ENCODE data around the gene ARL8A.
"Not testable (repeated sequence)": the region's sequence is repeated elsewhere in the genome, so short reads cannot be mapped to it uniquely, and the experiment has no call there.

ARL8A gene

GRCh38 chr1:202122639-202123335, 21.8 kb downstream of the ARL8A start, which contains the start of gene GPR37L1:
Gene GPR37L1 (plus strand): TSS chr1:202122917. CDS start chr1:202122964, 47 bp downstream.
- H3K27ac ChIP-seq, result no peak within 1 kb of the TSS
- peak; percentile 67 for TF ChIP-seq CTCF (conservative IDR thresholded peaks at IDR 0.05)

DNA sequence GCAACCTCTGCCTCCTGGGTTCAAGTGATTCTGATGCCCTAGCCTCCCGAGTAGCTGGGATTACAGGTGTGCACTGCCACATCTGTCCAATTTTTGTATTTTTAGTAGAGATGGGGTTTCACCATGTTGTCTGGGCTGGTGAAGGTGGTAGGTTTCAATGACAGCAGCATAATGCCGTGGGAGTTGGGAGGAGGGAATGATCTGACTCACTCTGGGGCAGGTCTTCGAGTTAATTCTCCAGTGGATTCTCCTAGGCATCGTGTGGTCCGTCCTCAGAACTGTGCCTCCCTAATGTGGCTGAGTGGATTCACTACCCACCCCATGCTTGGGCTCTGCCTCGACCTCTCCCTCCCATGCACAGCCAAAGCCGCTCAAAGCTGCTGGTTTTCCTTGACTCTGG, 23.5 kb downstream of the ARL8A start:
- no peak for TF ChIP-seq CTCF (conservative IDR thresholded peaks at IDR 0.05)
- H3K27ac ChIP-seq, result no peak overlapping the region

GRCh38 chr1:202117898-202118371, 26.6 kb downstream of the ARL8A start:
- TF ChIP-seq CTCF (conservative IDR thresholded peaks at IDR 0.05), result no peak
- H3K27ac ChIP-seq, result peak overlapping the region; percentile 31; the same call in 1 of the 2 replicates

GRCh38 chr1:202116287-202116686, 28.2 kb downstream of the ARL8A start:
- no peak overlapping the region for H3K27ac ChIP-seq

GRCh38 chr1:202113690-202114300, 30.7 kb downstream of the ARL8A start:
- peak overlapping the region; percentile 51 for H3K27ac ChIP-seq

More at GRCh38 chr1:202116287-202116686, 28.2 kb downstream of the ARL8A start:
- no peak for TF ChIP-seq CTCF (conservative IDR thresholded peaks at IDR 0.05)

GRCh38 chr1:202112859-202113689, 31.5 kb downstream of the ARL8A start:
- no peak for TF ChIP-seq CTCF (conservative IDR thresholded peaks at IDR 0.05)
- H3K27ac ChIP-seq, result peak overlapping the region; percentile 51

More at GRCh38 chr1:202113690-202114300, 30.7 kb downstream of the ARL8A start:
- no peak for TF ChIP-seq CTCF (conservative IDR thresholded peaks at IDR 0.05)

- not testable (repeated sequence) for H3K27ac ChIP-seq
Observed at GRCh38 chr1:202111589-202111988, 32.9 kb downstream of the ARL8A start.
